Ovary (tissue), 3 donors: ENCODE measurements around the gene BSPRY.

ENCODE experiments used
- CTCF ChIP-seq, 3 donors: fragments of 450-650 bp in 2 of 3; fragments of 200-600 bp in 1 of 3; IDR thresholded peaks; one replicate each; pipeline versions ENCODE4 v1.5.1 to v1.8.0; 2016 to 2022; ENCODE audit warnings: antibody characterized with exemption in 3 of 3, mild to moderate bottlenecking in 1 of 3
- POLR2A ChIP-seq: fragments of 450-650 bp; IDR thresholded peaks from one replicate; pipeline ENCODE4 v1.6.1; 2017; ENCODE audit warnings: antibody characterized with exemption, mild to moderate bottlenecking, moderate library complexity
- donor health status: DM: no; HTN: no; CAD: no.

- no peak for TF ChIP-seq POLR2A
- TF ChIP-seq CTCF (IDR thresholded peaks at IDR 0.05): no peak
These were observed 19.1 kb downstream of the BSPRY start for GRCh38 chr9:113368348-113368981.
